ENCODE data around the gene ZMIZ1.
"Not testable (repeated sequence)": the region's sequence is repeated elsewhere in the genome, so short reads cannot be mapped to it uniquely, and the experiment has no call there.

Gene ZMIZ1

GRCh38 chr10:79329529-79329928 lies 260.8 kb downstream of the ZMIZ1 start:
- H3K4me3 ChIP-seq (ENCODE audit: low read depth, low read length), result no peak overlapping the region
- DNase-seq (ENCODE audit: low read depth), result no peak

- no peak overlapping the region for H3K4me3 ChIP-seq (ENCODE audit: low read depth, low read length)
- no peak for DNase-seq (ENCODE audit: low read depth)
Measured at GRCh38 chr10:79331226-79331625, 262.5 kb downstream of the ZMIZ1 start.

- no peak overlapping the region for H3K4me3 ChIP-seq (ENCODE audit: low read depth, low read length)
- peak; percentile 72 for DNase-seq (ENCODE audit: low read depth)
Measured at GRCh38 chr10:79331709-79332108, 262.9 kb downstream of the ZMIZ1 start.

GRCh38 chr10:79332610-79333315 lies 264.0 kb downstream of the ZMIZ1 start:
- not testable (repeated sequence) for DNase-seq (ENCODE audit: low read depth); H3K4me3 ChIP-seq (ENCODE audit: low read depth, low read length)

GRCh38 chr10:79333513-79333912 lies 264.7 kb downstream of the ZMIZ1 start:
- no peak overlapping the region for H3K4me3 ChIP-seq (ENCODE audit: low read depth, low read length)

GRCh38 chr10:79334573-79334972 lies 265.8 kb downstream of the ZMIZ1 start:
- no peak for DNase-seq (ENCODE audit: low read depth)
- no peak overlapping the region for H3K4me3 ChIP-seq (ENCODE audit: low read depth, low read length)

More at GRCh38 chr10:79333513-79333912, 264.7 kb downstream of the ZMIZ1 start:
- DNase-seq (ENCODE audit: low read depth), result no peak

- no peak for DNase-seq (ENCODE audit: low read depth)
- H3K4me3 ChIP-seq (ENCODE audit: low read depth, low read length), result no peak overlapping the region
Measured at GRCh38 chr10:79335094-79335469, 266.3 kb downstream of the ZMIZ1 start.

GRCh38 chr10:79335470-79336235 lies 266.9 kb downstream of the ZMIZ1 start:
- H3K4me3 ChIP-seq (ENCODE audit: low read depth, low read length), result no peak overlapping the region
- DNase-seq (ENCODE audit: low read depth), result no peak

- no peak for DNase-seq (ENCODE audit: low read depth)
- H3K4me3 ChIP-seq (ENCODE audit: low read depth, low read length), result no peak overlapping the region
Measured at GRCh38 chr10:79336276-79336675, 267.5 kb downstream of the ZMIZ1 start.

GRCh38 chr10:79336739-79337138 lies 268.0 kb downstream of the ZMIZ1 start:
- no peak overlapping the region for H3K4me3 ChIP-seq (ENCODE audit: low read depth, low read length)
- no peak for DNase-seq (ENCODE audit: low read depth)

GRCh38 chr10:79337783-79338469 lies 269.2 kb downstream of the ZMIZ1 start:
- H3K4me3 ChIP-seq (ENCODE audit: low read depth, low read length); DNase-seq (ENCODE audit: low read depth): not testable (repeated sequence)

- H3K4me3 ChIP-seq (ENCODE audit: low read depth, low read length), result no peak overlapping the region
- no peak for DNase-seq (ENCODE audit: low read depth)
Measured at GRCh38 chr10:79339266-79339665, 270.5 kb downstream of the ZMIZ1 start.

GRCh38 chr10:79340646-79341244 lies 272.0 kb downstream of the ZMIZ1 start:
- H3K4me3 ChIP-seq (ENCODE audit: low read depth, low read length), result no peak overlapping the region
- no peak for DNase-seq (ENCODE audit: low read depth)

- no peak overlapping the region for H3K4me3 ChIP-seq (ENCODE audit: low read depth, low read length)
- no peak for DNase-seq (ENCODE audit: low read depth)
Measured at GRCh38 chr10:79342295-79342761, 273.6 kb downstream of the ZMIZ1 start.

GRCh38 chr10:79342811-79343561 lies 274.2 kb downstream of the ZMIZ1 start:
- no peak overlapping the region for H3K4me3 ChIP-seq (ENCODE audit: low read depth, low read length)
- DNase-seq (ENCODE audit: low read depth), result no peak

- DNase-seq (ENCODE audit: low read depth), result no peak
- H3K4me3 ChIP-seq (ENCODE audit: low read depth, low read length), result no peak overlapping the region
Measured at GRCh38 chr10:79344502-79345195, 275.9 kb downstream of the ZMIZ1 start.

- DNase-seq (ENCODE audit: low read depth), result no peak
- H3K4me3 ChIP-seq (ENCODE audit: low read depth, low read length), result no peak overlapping the region
Measured at GRCh38 chr10:79345241-79346011, 276.7 kb downstream of the ZMIZ1 start.

GRCh38 chr10:79346012-79346340 lies 277.2 kb downstream of the ZMIZ1 start:
- H3K4me3 ChIP-seq (ENCODE audit: low read depth, low read length), result no peak overlapping the region
- no peak for DNase-seq (ENCODE audit: low read depth)
